MM.1S (cell line): ENCODE data around the gene THEM4.

Experiments
- DNase-seq: peaks from one replicate; pipeline ENCODE4 v3.0.0-alpha.2; 2015
- H2AFZ ChIP-seq: fragments of 300-600 bp; sonication (generic); 2 replicates; pipeline ENCODE4 v1.6.0; 2016; ENCODE audit warnings: antibody characterized with exemption, low read length
- H3F3A ChIP-seq: fragments of 300-600 bp; sonication (generic); 2 replicates; pipeline ENCODE4 v1.6.1; 2016; ENCODE audit warnings: mild to moderate bottlenecking, antibody characterized with exemption, low read length, moderate library complexity, mixed read lengths; ENCODE audit not compliant: insufficient read depth
- H3K27ac ChIP-seq: fragments of 300-600 bp; sonication (generic); 2 replicates; pipeline ENCODE4 v1.5.1; 2016; ENCODE audit warnings: mild to moderate bottlenecking, low read length
- H3K27me3 ChIP-seq: fragments of 300-600 bp; sonication (generic); replicated peaks from 2 replicates; pipeline ENCODE4 v1.6.0; 2016; ENCODE audit warnings: low read length; ENCODE audit not compliant: insufficient read depth
- H3K36me3 ChIP-seq: fragments of 300-600 bp; sonication (generic); replicated peaks from 2 replicates; pipeline ENCODE4 v1.6.1; 2016; ENCODE audit warnings: mild to moderate bottlenecking, low read length, mixed read lengths; ENCODE audit not compliant: insufficient read depth
- H3K4me1 ChIP-seq: fragments of 300-600 bp; sonication (generic); 2 replicates; pipeline ENCODE4 v1.6.1; 2016; ENCODE audit warnings: low read length, mixed read lengths
- H3K4me2 ChIP-seq: fragments of 300-600 bp; sonication (generic); 2 replicates; pipeline ENCODE4 v1.6.0; 2016; ENCODE audit warnings: low read depth, low read length
- H3K4me3 ChIP-seq: fragments of 300-600 bp; sonication (generic); 2 replicates; pipeline ENCODE4 v1.5.1; 2016; ENCODE audit warnings: low read length, mixed read lengths
- H3K79me2 ChIP-seq: fragments of 300-600 bp; sonication (generic); 2 replicates; pipeline ENCODE4 v1.6.1; 2016; ENCODE audit warnings: mixed run types, low read length, mixed read lengths
- H3K9ac ChIP-seq: fragments of 300-600 bp; sonication (generic); 2 replicates; pipeline ENCODE4 v1.6.1; 2016; ENCODE audit warnings: low read length, mixed read lengths
- H3K9me2 ChIP-seq: fragments of 300-600 bp; sonication (generic); replicated peaks from 2 replicates; pipeline ENCODE4 v1.6.1; 2016; ENCODE audit warnings: mild to moderate bottlenecking, low read length, mixed read lengths; ENCODE audit not compliant: insufficient read depth
- H3K9me3 ChIP-seq: fragments of 300-600 bp; sonication (generic); replicated peaks from 2 replicates; pipeline ENCODE4 v1.6.1; 2016; ENCODE audit warnings: mild to moderate bottlenecking, low read length, mixed read lengths; ENCODE audit not compliant: insufficient read depth
- H4K20me1 ChIP-seq: fragments of 300-600 bp; sonication (generic); 2 replicates; pipeline ENCODE4 v1.6.1; 2016; ENCODE audit warnings: mild to moderate bottlenecking, low read length, moderate library complexity, mixed read lengths; ENCODE audit not compliant: insufficient read depth
- CTCF ChIP-seq: fragments of 300-600 bp; sonication (generic); IDR thresholded peaks from 2 replicates; pipeline ENCODE4 v1.5.1; 2016; ENCODE audit warnings: antibody characterized with exemption, low read length, mixed read lengths
- EZH2 ChIP-seq: fragments of 300-600 bp; sonication (generic); optimal IDR thresholded peaks from 2 replicates; pipeline ENCODE3; 2017; ENCODE audit warnings: low read depth, mild to moderate bottlenecking, antibody characterized with exemption, low read length, mixed read lengths
- EZH2phosphoT487 ChIP-seq: fragments of 300-600 bp; sonication (generic); IDR thresholded peaks from 2 replicates; pipeline ENCODE4 v1.6.1; 2018; ENCODE audit warnings: antibody characterized with exemption, low read length

THEM4 gene

DNA sequence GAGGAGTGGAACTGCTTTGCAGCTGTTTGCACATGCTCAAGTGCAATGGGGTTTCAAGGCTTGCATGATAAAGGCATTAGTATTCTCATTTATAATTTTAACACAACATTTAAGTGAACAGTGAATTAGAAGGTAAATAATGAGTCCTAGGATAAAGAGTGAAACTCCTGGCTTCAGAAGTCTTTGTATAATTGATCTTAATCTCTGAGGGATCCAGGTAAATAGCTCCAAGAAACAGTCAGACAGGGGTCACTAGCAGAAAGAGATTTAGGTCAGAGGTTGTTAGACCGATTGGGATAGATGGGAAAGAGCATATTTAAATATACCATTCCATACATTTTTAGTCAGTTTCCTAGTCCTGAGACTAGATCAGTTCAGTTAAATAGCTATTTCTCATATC is 14.1 kb upstream of the THEM4 start:
- Histone ChIP-seq H3K36me3 (no peaks in the 10 kb centered on the region), H3K4me1 (peaks cover 79% of the 10 kb centered on the region), H3K27ac (no peak overlapping the region), H3F3A (peaks cover 47% of the 10 kb centered on the region), H3K4me3 (no peak overlapping the region), H3K9me2 (no peaks in the 10 kb centered on the region), H2AFZ (no peak overlapping the region), H3K27me3 (no peaks in the 10 kb centered on the region), H4K20me1 (no peaks in the 10 kb centered on the region), H3K9ac (no peak overlapping the region), H3K79me2 (no peaks in the 10 kb centered on the region), H3K4me2 (no peak overlapping the region), H3K9me3 (no peaks in the 10 kb centered on the region)
- DNase-seq: no peak
- TF ChIP-seq EZH2phosphoT487: no peak
- no peak for TF ChIP-seq CTCF
- no peak for TF ChIP-seq EZH2

DNA sequence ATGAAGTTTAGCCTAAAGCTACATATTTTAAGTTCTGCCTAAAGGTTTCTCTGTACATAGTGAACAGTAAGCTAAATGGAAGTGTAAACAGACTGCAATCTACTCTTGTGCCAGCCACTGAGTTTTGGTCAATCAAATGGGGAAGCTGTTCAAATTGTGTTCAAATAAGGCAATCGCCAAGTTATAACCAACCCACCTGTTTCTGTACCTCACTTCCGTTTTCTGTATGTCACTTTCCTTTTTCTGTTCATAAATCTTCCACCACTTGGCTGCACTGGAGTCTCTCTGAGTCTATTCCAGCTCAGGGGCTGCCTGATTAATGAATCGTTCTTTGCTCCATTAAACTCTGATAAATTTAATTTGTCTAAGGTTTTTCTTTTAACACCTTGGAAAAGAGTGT is 10.8 kb upstream of the THEM4 start:
- Histone ChIP-seq H3K4me1 (peaks cover 59% of the 10 kb centered on the region), H3K27ac (peak overlapping the region; percentile 53; the same call in 1 of the 2 replicates), H3K36me3 (no peaks in the 10 kb centered on the region), H3K4me2 (peak overlapping the region; percentile 31), H3K4me3 (peak overlapping the region; percentile 0; the same call in 1 of the 2 replicates), H4K20me1 (no peaks in the 10 kb centered on the region), H3K9me3 (no peaks in the 10 kb centered on the region), H2AFZ (peak overlapping the region; percentile 62), H3K9me2 (no peaks in the 10 kb centered on the region), H3F3A (peaks cover 23% of the 10 kb centered on the region), H3K27me3 (no peaks in the 10 kb centered on the region), H3K79me2 (no peaks in the 10 kb centered on the region), H3K9ac (no peak overlapping the region)
- DNase-seq: peak; percentile 74
- TF ChIP-seq EZH2 (no peak), CTCF (no peak), EZH2phosphoT487 (no peak)

GRCh38 chr1:151918819-151919610 is 9.7 kb upstream of the THEM4 start:
- H3K79me2 ChIP-seq: no peaks in the 10 kb centered on the region
- TF ChIP-seq EZH2 (no peak), EZH2phosphoT487 (no peak), CTCF (no peak)
- peaks cover 55% of the 10 kb centered on the region for H3K4me1 ChIP-seq
- H3K4me3 ChIP-seq: no peak overlapping the region
- no peak overlapping the region for H3K9ac ChIP-seq
- DNase-seq: peak; percentile 4
- H3K9me3 ChIP-seq: no peaks in the 10 kb centered on the region
- H3K9me2 ChIP-seq: no peaks in the 10 kb centered on the region
- no peak overlapping the region for H3K27ac ChIP-seq
- H3K36me3 ChIP-seq: no peaks in the 10 kb centered on the region
- H2AFZ ChIP-seq: no peak overlapping the region
- no peaks in the 10 kb centered on the region for H3K27me3 ChIP-seq
- no peaks in the 10 kb centered on the region for H4K20me1 ChIP-seq
- no peak overlapping the region for H3K4me2 ChIP-seq
- peaks cover 18% of the 10 kb centered on the region; the same call in 1 of the 2 replicates for H3F3A ChIP-seq
